Mammary epithelial cell (primary cell): ENCODE measurements around the gene PAK1.

Experiments used
- CTCF ChIP-seq, 2 donors: IDR thresholded peaks in 1 of 2; conservative IDR thresholded peaks in 1 of 2; 2 replicates each; pipeline ENCODE4 v1.5.1; 2011 to 2012; ENCODE audit warnings: inconsistent platforms in 2 of 2, low read length in 2 of 2, mild to moderate bottlenecking in 2 of 2, control low read depth in 1 of 2, low read depth in 1 of 2; ENCODE audit not compliant: insufficient read depth in 1 of 2; ENCODE audit errors: extremely low read depth in 1 of 2
- EZH2 ChIP-seq: IDR thresholded peaks from 2 replicates; pipeline ENCODE4 v1.6.1; 2012; ENCODE audit warnings: low read length, inconsistent platforms, borderline replicate concordance

- TF ChIP-seq CTCF (conservative IDR thresholded peaks at IDR 0.05 in 1 of 2, IDR thresholded peaks at IDR 0.05 in 1 of 2; ENCODE audit: extremely low read depth in 1 of 2, insufficient read depth in 1 of 2, low read depth in 1 of 2, low read length in 2 of 2) (no peak), EZH2 (no peak)
These were observed 86.2 kb downstream of the PAK1 start for GRCh38 chr11:77387701-77388100.
